Measurements from ENCODE around the gene KRTAP2-1. TPM values are rescaled to one million over a fixed set of nuclear protein-coding genes. Genes with fewer than 3 reads are reported as not detected.

KRTAP2-1 gene
- total and polyA plus RNA-seq, 2 of the 8 experiments (the other 6 are each of a cell fraction or from before 2014, with no cell fraction given) = not detected

DNA sequence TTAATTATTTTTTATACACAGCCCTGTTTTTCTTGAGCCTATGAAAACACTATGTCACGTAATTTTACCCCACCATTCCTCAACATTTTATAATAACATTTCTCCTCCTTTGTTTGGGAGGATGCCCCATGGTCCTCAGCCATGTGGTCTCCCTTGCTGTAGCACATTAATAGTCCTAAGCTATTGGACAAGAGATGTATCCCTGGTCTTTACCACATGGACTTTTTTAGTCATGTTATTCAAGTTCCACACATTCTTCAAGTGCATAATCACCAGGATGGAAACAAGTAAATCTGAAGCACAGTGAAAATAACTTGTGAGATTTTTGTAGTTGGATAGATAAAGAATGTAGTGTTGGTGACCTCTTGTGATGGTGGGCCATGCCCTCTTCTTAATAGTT, 14.8 kb upstream of the KRTAP2-1 start (continued):
- TF ChIP-seq TAF7 (optimal IDR thresholded peaks at IDR 0.05; ENCODE audit: borderline replicate concordance, low read depth, low read length) = no peak

All from H1 (cell line).